Measurements from ENCODE around the gene DICER1. TPM values are rescaled to one million over a fixed set of nuclear protein-coding genes. Genes with fewer than 3 reads are reported as not detected.
"Not testable (repeated sequence)": the region's sequence is repeated elsewhere in the genome, so short reads cannot be mapped to it uniquely, and the experiment has no call there.

The DICER1 gene
- total RNA-seq, 2 donors from 2014 or later, result 50.5 to 54.2 TPM

GRCh38 chr14:95182379-95182778 is 25.1 kb upstream of the DICER1 start:
- Mint-ChIP-seq H3K9me3 (no peaks in the 10 kb centered on the region), H3K4me1 (ENCODE audit: low read depth) (no peaks in the 10 kb centered on the region), H3K4me3 (no peak overlapping the region), H3K27ac (no peak overlapping the region), H3K27me3 (ENCODE audit: low read depth) (peaks cover 29% of the 10 kb centered on the region), H3K36me3 (ENCODE audit: insufficient read depth in 2 of 2) (peaks cover 0 to 2% of the 10 kb centered on the region in 2 donors)
- DNase-seq (no peak), ATAC-seq (replicated peaks in 1 of 2) (no peak)

- Mint-ChIP-seq H3K27ac (no peak overlapping the region), H3K27me3 (ENCODE audit: low read depth) (peaks cover 17% of the 10 kb centered on the region)
- no peak for ATAC-seq (replicated peaks in 1 of 2)
Observed at GRCh38 chr14:95180966-95181741, 23.8 kb upstream of the DICER1 start.

GRCh38 chr14:95175670-95176069 is 18.3 kb upstream of the DICER1 start:
- H3K4me3 Mint-ChIP-seq; H3K9me3 Mint-ChIP-seq; H3K36me3 Mint-ChIP-seq (ENCODE audit: insufficient read depth in 2 of 2); H3K4me1 Mint-ChIP-seq (ENCODE audit: low read depth); H3K27ac Mint-ChIP-seq; H3K27me3 Mint-ChIP-seq (ENCODE audit: low read depth); ATAC-seq (replicated peaks in 1 of 2); DNase-seq: not testable (repeated sequence)

More at GRCh38 chr14:95180966-95181741, 23.8 kb upstream of the DICER1 start:
- Mint-ChIP-seq H3K9me3 (no peaks in the 10 kb centered on the region), H3K4me3 (no peak overlapping the region), H3K4me1 (ENCODE audit: low read depth) (no peaks in the 10 kb centered on the region), H3K36me3 (ENCODE audit: insufficient read depth in 2 of 2) (peaks cover 0 to 2% of the 10 kb centered on the region in 2 donors)
- no peak for DNase-seq

GRCh38 chr14:95174184-95174792 is 17.0 kb upstream of the DICER1 start:
- ATAC-seq (replicated peaks in 1 of 2), result no peak

GRCh38 chr14:95173518-95173917 is 16.2 kb upstream of the DICER1 start:
- Mint-ChIP-seq H3K4me3 (no peak overlapping the region), H3K9me3 (no peaks in the 10 kb centered on the region), H3K27me3 (ENCODE audit: low read depth) (no peaks in the 10 kb centered on the region), H3K4me1 (ENCODE audit: low read depth) (no peaks in the 10 kb centered on the region), H3K27ac (no peak overlapping the region), H3K36me3 (ENCODE audit: insufficient read depth in 2 of 2) (no peaks in the 10 kb centered on the region)
- ATAC-seq (replicated peaks in 1 of 2) (no peak), DNase-seq (no peak)

More at GRCh38 chr14:95174184-95174792, 17.0 kb upstream of the DICER1 start:
- H3K9me3 Mint-ChIP-seq, result no peaks in the 10 kb centered on the region
- no peak for DNase-seq
- H3K27ac Mint-ChIP-seq, result no peak overlapping the region
- no peaks in the 10 kb centered on the region for H3K4me1 Mint-ChIP-seq (ENCODE audit: low read depth)
- no peaks in the 10 kb centered on the region for H3K36me3 Mint-ChIP-seq (ENCODE audit: insufficient read depth in 2 of 2)
- no peaks in the 10 kb centered on the region for H3K27me3 Mint-ChIP-seq (ENCODE audit: low read depth)
- H3K4me3 Mint-ChIP-seq, result no peak overlapping the region

- Mint-ChIP-seq H3K4me1 (ENCODE audit: low read depth) (no peaks in the 10 kb centered on the region), H3K4me3 (no peak overlapping the region), H3K9me3 (peaks cover 8 to 12% of the 10 kb centered on the region in 2 donors), H3K36me3 (ENCODE audit: insufficient read depth in 2 of 2) (peaks cover 4 to 12% of the 10 kb centered on the region in 2 donors), H3K27ac (no peak overlapping the region), H3K27me3 (ENCODE audit: low read depth) (no peaks in the 10 kb centered on the region)
- ATAC-seq (replicated peaks in 1 of 2) (no peak), DNase-seq (no peak)
Observed at GRCh38 chr14:95167177-95167576, 9.8 kb upstream of the DICER1 start.

GRCh38 chr14:95165517-95165916 is 8.2 kb upstream of the DICER1 start:
- Mint-ChIP-seq H3K27me3 (ENCODE audit: low read depth) (no peaks in the 10 kb centered on the region), H3K4me1 (ENCODE audit: low read depth) (no peaks in the 10 kb centered on the region), H3K4me3 (no peak overlapping the region), H3K27ac (no peak overlapping the region), H3K9me3 (peaks cover 8 to 12% of the 10 kb centered on the region in 2 donors), H3K36me3 (ENCODE audit: insufficient read depth in 2 of 2) (peaks cover 4 to 12% of the 10 kb centered on the region in 2 donors)
- DNase-seq (no peak), ATAC-seq (replicated peaks in 1 of 2) (no peak)

GRCh38 chr14:95164506-95164905 is 7.2 kb upstream of the DICER1 start:
- ATAC-seq (replicated peaks in 1 of 2) (no peak), DNase-seq (no peak)
- Mint-ChIP-seq H3K9me3 (peaks cover 8 to 12% of the 10 kb centered on the region in 2 donors), H3K4me1 (ENCODE audit: low read depth) (no peaks in the 10 kb centered on the region), H3K27ac (no peak overlapping the region), H3K36me3 (ENCODE audit: insufficient read depth in 2 of 2) (peaks cover 4 to 12% of the 10 kb centered on the region in 2 donors), H3K27me3 (ENCODE audit: low read depth) (no peaks in the 10 kb centered on the region), H3K4me3 (no peak overlapping the region)

GRCh38 chr14:95163666-95164065 is 6.3 kb upstream of the DICER1 start:
- ATAC-seq (replicated peaks in 1 of 2) (no peak), DNase-seq (no peak)
- Mint-ChIP-seq H3K27ac (no peak overlapping the region), H3K27me3 (ENCODE audit: low read depth) (no peaks in the 10 kb centered on the region), H3K4me1 (ENCODE audit: low read depth) (peaks cover 3% of the 10 kb centered on the region), H3K36me3 (ENCODE audit: insufficient read depth in 2 of 2) (peaks cover 4 to 12% of the 10 kb centered on the region in 2 donors), H3K9me3 (peaks cover 8 to 12% of the 10 kb centered on the region in 2 donors), H3K4me3 (no peak overlapping the region)

GRCh38 chr14:95163132-95163531 is 5.8 kb upstream of the DICER1 start:
- H3K9me3 Mint-ChIP-seq, result peaks cover 8 to 12% of the 10 kb centered on the region in 2 donors
- no peaks in the 10 kb centered on the region for H3K27me3 Mint-ChIP-seq (ENCODE audit: low read depth)
- H3K36me3 Mint-ChIP-seq (ENCODE audit: insufficient read depth in 2 of 2), result peaks cover 4 to 12% of the 10 kb centered on the region in 2 donors
- H3K27ac Mint-ChIP-seq, result no peak overlapping the region
- DNase-seq, result no peak
- H3K4me1 Mint-ChIP-seq (ENCODE audit: low read depth), result peaks cover 9% of the 10 kb centered on the region
- no peak for ATAC-seq (replicated peaks in 1 of 2)
- no peak overlapping the region for H3K4me3 Mint-ChIP-seq

- Mint-ChIP-seq H3K36me3 (ENCODE audit: insufficient read depth in 2 of 2) (peaks cover 4 to 12% of the 10 kb centered on the region in 2 donors), H3K27me3 (ENCODE audit: low read depth) (no peaks in the 10 kb centered on the region), H3K9me3 (peaks cover 8 to 12% of the 10 kb centered on the region in 2 donors), H3K4me3 (no peak overlapping the region), H3K4me1 (ENCODE audit: low read depth) (peaks cover 11% of the 10 kb centered on the region), H3K27ac (no peak overlapping the region)
- DNase-seq (no peak), ATAC-seq (replicated peaks in 1 of 2) (no peak)
Observed at GRCh38 chr14:95162641-95163040, 5.3 kb upstream of the DICER1 start.

GRCh38 chr14:95157048-95157326 is 342 bp downstream of the DICER1 start:
- H3K4me3 Mint-ChIP-seq, result peak overlapping the region; percentile 92 to 96
- peak overlapping the region; percentile 43 for H3K27ac Mint-ChIP-seq
- DNase-seq (no peak), ATAC-seq (replicated peaks in 1 of 2) (peak; percentile 46 to 52)
- H3K36me3 Mint-ChIP-seq (ENCODE audit: insufficient read depth in 2 of 2), result no peaks in the 10 kb centered on the region
- H3K4me1 Mint-ChIP-seq (ENCODE audit: low read depth), result peaks cover 46% of the 10 kb centered on the region
- H3K27me3 Mint-ChIP-seq (ENCODE audit: low read depth), result no peaks in the 10 kb centered on the region
- H3K9me3 Mint-ChIP-seq, result no peaks in the 10 kb centered on the region

GRCh38 chr14:95156161-95157047 is 925 bp downstream of the DICER1 start:
- H3K27me3 Mint-ChIP-seq (ENCODE audit: low read depth), result no peaks in the 10 kb centered on the region

More at GRCh38 chr14:95156161-95157047, 925 bp downstream of the DICER1 start:
- H3K36me3 Mint-ChIP-seq (ENCODE audit: insufficient read depth in 2 of 2), result no peaks in the 10 kb centered on the region
- DNase-seq (peak; percentile 48 to 60), ATAC-seq (replicated peaks in 1 of 2) (peak; percentile 26 to 38)
- H3K4me1 Mint-ChIP-seq (ENCODE audit: low read depth), result peaks cover 52% of the 10 kb centered on the region
- peak overlapping the region; percentile 74 to 82 for H3K4me3 Mint-ChIP-seq
- H3K9me3 Mint-ChIP-seq, result no peaks in the 10 kb centered on the region
- peak overlapping the region; percentile 20 for H3K27ac Mint-ChIP-seq

Data from activated T-cell treated with anti-CD3 and anti-CD28 coated beads, Interleukin-2, amount 50 U/mL, for 72 hours (primary cell).